HG03460 (cell line): ENCODE measurements around the gene SLC16A1.
"Not testable (repeated sequence)": the region's sequence is repeated elsewhere in the genome, so short reads cannot be mapped to it uniquely, and the experiment has no call there.

ENCODE experiments used
- ATAC-seq: cut with Tn5 transposase; IDR thresholded peaks from one replicate; pipeline ENCODE4 v1.9.1; 2021; ENCODE audit not compliant: unreplicated experiment

SLC16A1 gene

GRCh38 chr1:112927462-112927990, 28.5 kb downstream of the SLC16A1 start:
- no peak for ATAC-seq

- no peak for ATAC-seq
These were observed 29.1 kb downstream of the SLC16A1 start for GRCh38 chr1:112926858-112927257.

GRCh38 chr1:112925015-112925414, 31.0 kb downstream of the SLC16A1 start:
- ATAC-seq = no peak

GRCh38 chr1:112923959-112924349, 32.0 kb downstream of the SLC16A1 start:
- no peak for ATAC-seq

GRCh38 chr1:112923234-112923958, 32.6 kb downstream of the SLC16A1 start:
- no peak for ATAC-seq

- no peak for ATAC-seq
These were observed 44.3 kb downstream of the SLC16A1 start for GRCh38 chr1:112911506-112912220.

GRCh38 chr1:112909847-112910246, 46.1 kb downstream of the SLC16A1 start:
- no peak for ATAC-seq

- ATAC-seq = no peak
These were observed 49.8 kb downstream of the SLC16A1 start for GRCh38 chr1:112906150-112906698.

GRCh38 chr1:112905395-112906149, 50.4 kb downstream of the SLC16A1 start:
- no peak for ATAC-seq

- no peak for ATAC-seq
These were observed 51.1 kb downstream of the SLC16A1 start for GRCh38 chr1:112904831-112905261.

GRCh38 chr1:112904071-112904830, 51.7 kb downstream of the SLC16A1 start:
- no peak for ATAC-seq

GRCh38 chr1:112902221-112902620, 53.8 kb downstream of the SLC16A1 start:
- ATAC-seq = no peak

- ATAC-seq = no peak
These were observed 54.6 kb downstream of the SLC16A1 start for GRCh38 chr1:112901387-112901786.

GRCh38 chr1:112896783-112897182, 59.2 kb downstream of the SLC16A1 start:
- no peak for ATAC-seq

- ATAC-seq = no peak
These were observed 61.4 kb downstream of the SLC16A1 start for GRCh38 chr1:112894561-112895011.

- no peak for ATAC-seq
These were observed 62.0 kb downstream of the SLC16A1 start for GRCh38 chr1:112894010-112894292.

GRCh38 chr1:112893288-112894009, 62.5 kb downstream of the SLC16A1 start:
- no peak for ATAC-seq

- not testable (repeated sequence) for ATAC-seq
These were observed 66.1 kb downstream of the SLC16A1 start for GRCh38 chr1:112889906-112890305.

GRCh38 chr1:112889052-112889768, 66.8 kb downstream of the SLC16A1 start:
- ATAC-seq = no peak
